PFSK-1 (cell line): Measurements from ENCODE around the gene GAL3ST2.

Experiments
- FOXP2 ChIP-seq: optimal IDR thresholded peaks from 2 replicates; pipeline ENCODE3; 2011; ENCODE audit warnings: borderline replicate concordance, control low read depth, inconsistent platforms; ENCODE audit not compliant: insufficient read depth; ENCODE audit errors: extremely low read length, extremely low read depth
- POLR2AphosphoS5 ChIP-seq: IDR thresholded peaks from 2 replicates; pipeline ENCODE4 v1.6.1; 2012; ENCODE audit warnings: low read depth, mild to moderate bottlenecking, control low read depth, low read length, moderate library complexity
- REST ChIP-seq, 2 experiments: IDR thresholded peaks; 2 replicates each; pipeline versions ENCODE4 v1.6.1 to v1.8.0; 2011 to 2012; ENCODE audit warnings: low read depth in 2 of 2, low read length in 2 of 2, control low read depth in 1 of 2, inconsistent platforms in 1 of 2, mild to moderate bottlenecking in 1 of 2, moderate library complexity in 1 of 2; ENCODE audit not compliant: insufficient read depth in 1 of 2
- SIN3A ChIP-seq: IDR thresholded peaks from 2 replicates; pipeline ENCODE4 v1.6.1; 2012; ENCODE audit warnings: mild to moderate bottlenecking, low read length, moderate library complexity, borderline replicate concordance; ENCODE audit not compliant: insufficient read depth
- TAF1 ChIP-seq: IDR thresholded peaks from 2 replicates; pipeline ENCODE4 v1.6.1; 2012; ENCODE audit warnings: low read length, control low read depth, borderline replicate concordance; ENCODE audit not compliant: insufficient read depth

The GAL3ST2 gene

GRCh38 chr2:241746084-241746483 is 30.5 kb upstream of the GAL3ST2 start:
- TF ChIP-seq FOXP2 (no peak), POLR2AphosphoS5 (no peak), SIN3A (no peak), TAF1 (no peak), REST (IDR thresholded peaks at IDR 0.05; ENCODE audit: insufficient read depth in 1 of 2, low read depth in 2 of 2, low read length in 2 of 2) (no peak)

- TF ChIP-seq FOXP2 = no peak
- no peak for TF ChIP-seq TAF1
- no peak for TF ChIP-seq POLR2AphosphoS5
- TF ChIP-seq SIN3A = no peak
- TF ChIP-seq REST (IDR thresholded peaks at IDR 0.05; ENCODE audit: insufficient read depth in 1 of 2, low read depth in 2 of 2, low read length in 2 of 2) = no peak
Measured at GRCh38 chr2:241748468-241749256, 28.0 kb upstream of the GAL3ST2 start.

- TF ChIP-seq SIN3A (no peak), TAF1 (no peak), FOXP2 (no peak), REST (IDR thresholded peaks at IDR 0.05; ENCODE audit: insufficient read depth in 1 of 2, low read depth in 2 of 2, low read length in 2 of 2) (no peak), POLR2AphosphoS5 (no peak)
Measured at GRCh38 chr2:241750076-241750840, 26.4 kb upstream of the GAL3ST2 start.

- no peak for TF ChIP-seq FOXP2
- no peak for TF ChIP-seq POLR2AphosphoS5
- TF ChIP-seq REST (IDR thresholded peaks at IDR 0.05; ENCODE audit: insufficient read depth in 1 of 2, low read depth in 2 of 2, low read length in 2 of 2) = no peak
- no peak for TF ChIP-seq SIN3A
- TF ChIP-seq TAF1 = no peak
Measured at GRCh38 chr2:241751152-241751551, 25.5 kb upstream of the GAL3ST2 start.
